GM12878 (cell line): ENCODE data around the gene FAM170B. TPM values are rescaled to one million over a fixed set of nuclear protein-coding genes. Genes with fewer than 3 reads are reported as not detected.

Experiments used
- ATAC-seq: fragments of 200-7000 bp; cut with Tn5 transposase; 3 replicates; pipeline ENCODE4 v1.9.1; 2020; ENCODE audit warnings: mild to moderate bottlenecking, moderate library complexity
- BruUV-seq: library from RNA; stranded (reverse); fragments of 400-500 nt; replicated peaks from 2 replicates; lab custom pipeline; 2021; lab: Mats Ljungman, UMichigan
- CTCF ChIA-PET: fragments of 300-600 bp; sonication (Branson Sonifier 250); formaldehyde crosslinking; extraction: SDS; loops from one replicate; lab custom pipeline; 2021; ENCODE audit warnings: inconsistent platforms; lab: Yijun Ruan, JAX
- POLR2A ChIA-PET: fragments of 350-600 bp; formaldehyde crosslinking; extraction: SDS; loops from one replicate; lab custom pipeline; 2021; ENCODE audit warnings: inconsistent platforms; lab: Charles Lee
- RAD21 ChIA-PET: fragments of 300-600 bp; sonication (Branson Sonifier 250); formaldehyde crosslinking; loops from one replicate; lab custom pipeline; 2023; ENCODE audit warnings: antibody characterized with exemption; ENCODE audit not compliant: unreplicated experiment; lab: Charles Lee
- SMC1A ChIA-PET: fragments of 300-600 bp; sonication (Branson Sonifier 250); formaldehyde crosslinking; loops from one replicate; lab custom pipeline; 2023; ENCODE audit not compliant: unreplicated experiment, uncharacterized antibody; lab: Charles Lee
- DNase-seq: peaks from one replicate; pipeline ENCODE4 v3.0.0-alpha.2; 2011; ENCODE audit warnings: low read depth, low spot score
- FAIRE-seq: peaks from 3 replicates; lab custom pipeline; 2011; peaks lifted over from hg19 to GRCh38; lab: Jason Lieb, UNC
- H2AFZ ChIP-seq: 2 replicates; pipeline ENCODE4 v1.6.0; 2011; ENCODE audit warnings: low read depth, low read length, control low read depth; ENCODE audit not compliant: control insufficient read depth
- H3K27ac ChIP-seq: 2 replicates; pipeline ENCODE4 v1.5.1; 2011; ENCODE audit warnings: control low read depth; ENCODE audit not compliant: control insufficient read depth, insufficient read depth
- H3K27me3 ChIP-seq, 2 experiments: replicated peaks in 1 of 2; 2 replicates each; pipeline versions ENCODE4 v1.6.0 to v1.6.1; 2011; ENCODE audit warnings: low read length in 1 of 2; ENCODE audit not compliant: control insufficient read depth in 2 of 2, insufficient read depth in 2 of 2
- H3K36me3 ChIP-seq, 2 experiments: 2 replicates each; pipeline ENCODE4 v1.5.1; 2011; ENCODE audit warnings: low read length in 1 of 2; ENCODE audit not compliant: control insufficient read depth in 2 of 2, insufficient read depth in 2 of 2
- H3K4me1 ChIP-seq: 2 replicates; pipeline ENCODE4 v1.6.1; 2011; ENCODE audit warnings: mild to moderate bottlenecking, low read length, moderate library complexity, mixed read lengths; ENCODE audit not compliant: control insufficient read depth, insufficient read depth
- H3K4me2 ChIP-seq: 2 replicates; pipeline ENCODE4 v1.6.0; 2011; ENCODE audit warnings: control low read depth; ENCODE audit not compliant: control insufficient read depth, insufficient read depth
- H3K4me3 ChIP-seq: fragments of 200-600 bp; sonication (generic); 2 replicates; pipeline ENCODE4 v1.5.1; 2016
- H3K79me2 ChIP-seq: 2 replicates; pipeline ENCODE4 v1.6.0; 2011; ENCODE audit warnings: low read length; ENCODE audit not compliant: control insufficient read depth, insufficient read depth
- H3K9ac ChIP-seq: 2 replicates; pipeline ENCODE4 v1.8.0; 2011; ENCODE audit warnings: low read length, control low read depth, mixed read lengths; ENCODE audit not compliant: control insufficient read depth, insufficient read depth
- H3K9me3 ChIP-seq: replicated peaks from 3 replicates; pipeline ENCODE4 v1.5.1; 2011; ENCODE audit warnings: mild to moderate bottlenecking, low read length; ENCODE audit not compliant: control insufficient read depth, insufficient read depth
- H4K20me1 ChIP-seq: 2 replicates; pipeline ENCODE4 v1.6.0; 2011; ENCODE audit not compliant: control insufficient read depth, insufficient read depth
- ASH2L ChIP-seq: fragments of 300-600, 200-600 bp; sonication (generic); IDR thresholded peaks from 2 replicates; pipeline ENCODE4 v1.6.1; 2017; ENCODE audit warnings: low read depth, mild to moderate bottlenecking, borderline replicate concordance
- MXI1 ChIP-seq: fragments of 150-350 bp; IDR thresholded peaks from 2 replicates; pipeline ENCODE4 v1.6.1; 2011; ENCODE audit warnings: low read depth, mild to moderate bottlenecking, inconsistent platforms, low read length, improper control_type of control experiment
- RAD21 ChIP-seq: IDR thresholded peaks from 2 replicates; pipeline ENCODE4 v1.6.1; 2011; ENCODE audit warnings: mild to moderate bottlenecking, low read depth, low read length, moderate library complexity; ENCODE audit not compliant: insufficient read depth
- SP1 ChIP-seq: IDR thresholded peaks from one replicate; pipeline ENCODE4 v1.6.1; 2011; ENCODE audit warnings: low read depth, low read length
- TARDBP ChIP-seq: IDR thresholded peaks from 2 replicates; pipeline ENCODE4 v1.6.1; 2016; ENCODE audit warnings: borderline replicate concordance
- ZSCAN29 ChIP-seq: fragments of 450-650 bp; IDR thresholded peaks from 2 replicates; pipeline ENCODE4 v1.6.1; 2017; ENCODE audit warnings: mild to moderate bottlenecking, moderate library complexity
- WGBS: methylation state at CpG from one replicate; pipeline ENCODE4 v1.1.6; 2016; ENCODE audit warnings: low lambda C conversion rate; ENCODE audit not compliant: insufficient replicate concordance, insufficient coverage; ENCODE audit errors: missing lambda C conversion rate; 5-methylcytosine and 5-hydroxymethylcytosine counted together
- in situ Hi-C: fragments of 300-500 bp; cut with MboI; formaldehyde crosslinking; loops from 9 replicates; pipeline ENCODE4 v1.14.3; 2018; ENCODE audit warnings: mixed read lengths
- intact Hi-C: fragments of 100-400 bp; cut with micrococcal nuclease; formaldehyde crosslinking; loops from one replicate; pipeline ENCODE4 v1.14.2; 2022; ENCODE audit not compliant: unreplicated experiment
- polyA plus RNA-seq, 11 experiments: library from polyadenylated mRNA; depleted of rRNA in 4 of 11; unstranded in 6 of 11; stranded (reverse) in 5 of 11; fragments of >200 nt; fragmentation: Nextera tagmentation in 4 of 11; fragmentation: Illumina TruSeq in 1 of 11; extraction: Ambion mirVana in 4 of 11; extraction: Trizol in 1 of 11; gene quantifications; 1 replicate in 1 of 11; 2 replicates in 10 of 11; pipeline versions ENCODE4 v1.2.1 to v1.2.3, GENCODE V29; 2011 to 2016; ENCODE audit warnings: inconsistent platforms in 2 of 11, missing spikeins in 2 of 11, low read depth in 1 of 11
- total RNA-seq, 4 experiments: library from RNA; depleted of rRNA in 3 of 4; stranded (reverse); fragments of >200 nt in 3 of 4; fragmentation: Illumina TruSeq in 1 of 4; extraction: Trizol in 1 of 4; gene quantifications; 2 replicates each; pipeline versions ENCODE4 v1.2.1 to v1.2.3, GENCODE V29; 2013 to 2021
- TF ChIP-seq, protein P1 (sequence below), 3 experiments: IDR thresholded peaks in 2 of 3; conservative IDR thresholded peaks in 1 of 3; 2 replicates each; pipeline ENCODE4 v1.5.1; 2011; ENCODE audit warnings: low read depth in 3 of 3, low read length in 3 of 3, mild to moderate bottlenecking in 3 of 3, control low read depth in 2 of 3, moderate library complexity in 2 of 3, inconsistent platforms in 1 of 3, mixed read lengths in 1 of 3; ENCODE audit not compliant: control insufficient read depth in 2 of 3, insufficient read depth in 1 of 3; ENCODE audit errors: extremely low read depth in 1 of 3

Gene FAM170B
- total and polyA plus RNA-seq, 10 of the 15 experiments (the other 5 are each of a cell fraction or from before 2014, with no cell fraction given) = not detected

DNA sequence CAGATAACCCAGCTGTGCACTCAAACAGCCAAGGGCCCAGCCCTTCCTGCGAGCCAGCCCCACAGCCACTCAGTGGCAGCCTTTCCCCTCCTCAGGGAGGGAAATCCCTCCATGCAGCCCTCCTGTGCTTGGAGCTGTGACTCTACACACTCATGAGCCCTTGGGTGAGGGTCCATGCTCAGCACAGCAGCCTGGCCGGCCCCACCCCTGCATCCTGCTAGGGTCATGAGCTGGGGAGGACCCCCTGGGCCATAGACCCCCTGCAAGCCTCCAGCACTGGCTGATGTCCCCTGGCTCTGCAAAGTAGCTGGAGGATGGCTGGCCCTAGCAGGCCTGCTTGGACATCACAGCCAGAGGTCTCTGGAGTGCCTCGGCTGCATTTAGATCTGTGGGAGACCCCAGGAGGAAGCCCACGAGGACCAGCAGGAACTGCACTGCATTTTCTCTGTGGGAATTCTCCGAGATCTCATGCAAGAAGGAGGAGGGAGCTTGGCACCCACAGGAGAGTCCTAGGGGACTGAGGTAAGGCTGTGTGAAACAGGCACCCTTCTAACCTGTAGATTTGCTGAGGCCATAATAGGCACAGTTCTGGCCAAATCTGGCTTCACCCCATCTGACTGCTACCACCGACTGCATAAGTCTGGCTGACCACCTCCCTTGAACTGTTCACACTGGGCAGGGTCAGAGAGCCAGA, 37.0 kb upstream of the FAM170B start:
- H3K79me2 ChIP-seq = no peaks in the 10 kb centered on the region
- in situ Hi-C loops = loop anchor here (10.0 kb wide), 1 partner anchor 506 kb away; no protein-coding TSS in a partner anchor
- H3K4me3 ChIP-seq = no peak overlapping the region
- H3K36me3 ChIP-seq = peaks cover 0 to 3% of the 10 kb centered on the region in 2 experiments; a peak in 1 of 4 replicates
- peaks cover 14% of the 10 kb centered on the region for H3K4me1 ChIP-seq
- no peak overlapping the region for H3K27ac ChIP-seq
- RAD21 ChIA-PET = interaction anchor here (0.7 to 2.6 kb wide), 4 partner anchors 13 to 36 kb away, joined by 3 to 8 read pairs (median 6); partner anchors contain the start of genes FAM170B and TMEM273
- no peak overlapping the region for H3K4me2 ChIP-seq
- no peaks in the 10 kb centered on the region for H4K20me1 ChIP-seq
- no peaks in the 10 kb centered on the region for H3K27me3 ChIP-seq
- DNase-seq = no peak
- WGBS = 74% methylated on average over 6 of the region's 6 CpGs
- H2AFZ ChIP-seq = no peak overlapping the region
- no peak for TF ChIP-seq MXI1
- no peak for TF ChIP-seq SP1
- peak; percentile 25; the same call in 1 of the 2 replicates for TF ChIP-seq RAD21
- no peak for TF ChIP-seq ZSCAN29
- no peak for TF ChIP-seq ASH2L
- no peak for TF ChIP-seq TARDBP
- TF ChIP-seq, protein P1, sequence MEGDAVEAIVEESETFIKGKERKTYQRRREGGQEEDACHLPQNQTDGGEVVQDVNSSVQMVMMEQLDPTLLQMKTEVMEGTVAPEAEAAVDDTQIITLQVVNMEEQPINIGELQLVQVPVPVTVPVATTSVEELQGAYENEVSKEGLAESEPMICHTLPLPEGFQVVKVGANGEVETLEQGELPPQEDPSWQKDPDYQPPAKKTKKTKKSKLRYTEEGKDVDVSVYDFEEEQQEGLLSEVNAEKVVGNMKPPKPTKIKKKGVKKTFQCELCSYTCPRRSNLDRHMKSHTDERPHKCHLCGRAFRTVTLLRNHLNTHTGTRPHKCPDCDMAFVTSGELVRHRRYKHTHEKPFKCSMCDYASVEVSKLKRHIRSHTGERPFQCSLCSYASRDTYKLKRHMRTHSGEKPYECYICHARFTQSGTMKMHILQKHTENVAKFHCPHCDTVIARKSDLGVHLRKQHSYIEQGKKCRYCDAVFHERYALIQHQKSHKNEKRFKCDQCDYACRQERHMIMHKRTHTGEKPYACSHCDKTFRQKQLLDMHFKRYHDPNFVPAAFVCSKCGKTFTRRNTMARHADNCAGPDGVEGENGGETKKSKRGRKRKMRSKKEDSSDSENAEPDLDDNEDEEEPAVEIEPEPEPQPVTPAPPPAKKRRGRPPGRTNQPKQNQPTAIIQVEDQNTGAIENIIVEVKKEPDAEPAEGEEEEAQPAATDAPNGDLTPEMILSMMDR (IDR thresholded peaks at IDR 0.05 in 2 of 3, conservative IDR thresholded peaks at IDR 0.05 in 1 of 3; ENCODE audit: control insufficient read depth in 2 of 3, extremely low read depth in 1 of 3, insufficient read depth in 1 of 3, low read depth in 3 of 3, low read length in 3 of 3) = 0 out of 6 replicates have a peak, but pooled peaks of 1 of the 3 experiments have one; percentile 5
- TF ChIP-seq, all 136 proteins: peak for 2
- ChIA-PET POLR2A (interaction anchor here (2.6 kb wide), 1 partner anchor 20 kb away, joined by 12 read pairs; no protein-coding TSS in a partner anchor), CTCF (interaction anchor here (0.8 to 3.7 kb wide), 4 partner anchors 18 to 238 kb away, joined by 3 to 9 read pairs (median 4); partner anchors contain the start of gene TMEM273), SMC1A (interaction anchor here (1.1 to 2.9 kb wide), 3 partner anchors 12 to 58 kb away, joined by 3 to 11 read pairs (median 3); no protein-coding TSS in a partner anchor)
- ATAC-seq = no peak
- intact Hi-C loops = loop anchor here (10.0 kb wide), 1 partner anchor 344 kb away; no protein-coding TSS in a partner anchor
- no TSS peak for BruUV-seq
- Histone ChIP-seq H3K9me3 (no peaks in the 10 kb centered on the region), H3K9ac (no peak overlapping the region)
- no peak for FAIRE-seq
